ENCODE results near the gene ZNF800. TPM values are rescaled to one million over a fixed set of nuclear protein-coding genes. Genes with fewer than 3 reads are reported as not detected.

The ZNF800 gene
- total RNA-seq, 4 donors from 2014 or later, result 27.1 to 61.6 (median 36.2) TPM

- no peak overlapping the region for H3K4me3 ChIP-seq (replicated peaks in 1 of 3)
- no peak overlapping the region for H3K27ac ChIP-seq
- H3K27me3 ChIP-seq, result no peaks in the 10 kb centered on the region
- DNase-seq, result no peak
- no peaks in the 10 kb centered on the region for H3K9me3 ChIP-seq
- TF ChIP-seq POLR2A (IDR thresholded peaks at IDR 0.05) (no peak), CTCF (IDR thresholded peaks at IDR 0.05) (no peak)
- WGBS, 2 donors, result 77 to 91% methylated on average over 2 of the region's 2 CpGs
- H3K36me3 ChIP-seq, result no peaks in the 10 kb centered on the region
- no peaks in the 10 kb centered on the region for H3K4me1 ChIP-seq
- intact Hi-C loops (cut with DNase I), result no loop called here
Observed at GRCh38 chr7:127332880-127333279, 59.6 kb downstream of the ZNF800 start.

- Histone ChIP-seq H3K9me3 (no peaks in the 10 kb centered on the region), H3K4me3 (replicated peaks in 1 of 3) (no peak overlapping the region), H3K27ac (no peak overlapping the region), H3K4me1 (no peaks in the 10 kb centered on the region), H3K36me3 (no peaks in the 10 kb centered on the region), H3K27me3 (no peaks in the 10 kb centered on the region)
- whole genome bisulfite sequencing, 2 donors, result 90 to 100% methylated on average over 1 of the region's 1 CpG
- intact Hi-C loops (cut with DNase I), result no loop called here
- no peak for DNase-seq
- TF ChIP-seq CTCF (IDR thresholded peaks at IDR 0.05) (no peak), POLR2A (IDR thresholded peaks at IDR 0.05) (no peak)
Observed at GRCh38 chr7:127330070-127330469, 62.4 kb downstream of the ZNF800 start.

- Histone ChIP-seq H3K36me3 (no peaks in the 10 kb centered on the region), H3K4me1 (no peaks in the 10 kb centered on the region), H3K27me3 (no peaks in the 10 kb centered on the region), H3K4me3 (replicated peaks in 1 of 3) (no peak overlapping the region), H3K27ac (no peak overlapping the region), H3K9me3 (no peaks in the 10 kb centered on the region)
- no peak for DNase-seq
- TF ChIP-seq CTCF (IDR thresholded peaks at IDR 0.05), result no peak
- no peak for TF ChIP-seq POLR2A (IDR thresholded peaks at IDR 0.05)
- intact Hi-C loops (cut with DNase I), result no loop called here
- WGBS, 2 donors, result 44 to 49% methylated on average over 7 of the region's 7 CpGs
Observed at GRCh38 chr7:127322832-127323493, 69.5 kb downstream of the ZNF800 start.

GRCh38 chr7:127322351-127322750, 70.2 kb downstream of the ZNF800 start:
- no peaks in the 10 kb centered on the region for H3K9me3 ChIP-seq
- no peaks in the 10 kb centered on the region for H3K4me1 ChIP-seq
- 56 to 58% methylated on average over 5 of the region's 5 CpGs for WGBS, 2 donors
- H3K4me3 ChIP-seq (replicated peaks in 1 of 3), result no peak overlapping the region
- no peak overlapping the region for H3K27ac ChIP-seq
- TF ChIP-seq POLR2A (IDR thresholded peaks at IDR 0.05) (no peak), CTCF (IDR thresholded peaks at IDR 0.05) (no peak)
- intact Hi-C loops (cut with DNase I), result no loop called here
- no peak for DNase-seq
- no peaks in the 10 kb centered on the region for H3K27me3 ChIP-seq
- H3K36me3 ChIP-seq, result no peaks in the 10 kb centered on the region

- Histone ChIP-seq H3K27me3 (no peaks in the 10 kb centered on the region), H3K4me3 (replicated peaks in 1 of 3) (no peak overlapping the region), H3K9me3 (no peaks in the 10 kb centered on the region), H3K36me3 (no peaks in the 10 kb centered on the region), H3K27ac (no peak overlapping the region), H3K4me1 (no peaks in the 10 kb centered on the region)
- DNase-seq, result no peak
- 87 to 90% methylated on average over 4 of the region's 4 CpGs for WGBS, 2 donors
- intact Hi-C loops (cut with DNase I), result no loop called here
- TF ChIP-seq CTCF (IDR thresholded peaks at IDR 0.05), result no peak
- no peak for TF ChIP-seq POLR2A (IDR thresholded peaks at IDR 0.05)
Observed at GRCh38 chr7:127320974-127321373, 71.5 kb downstream of the ZNF800 start.

Other genes starting within 250 kb of the ZNF800 start
- gene GRM8, start 139.8 kb downstream of the ZNF800 start, total RNA-seq, result 1 to 10 TPM in 3 of 4 donors, under 1 TPM in 1; 0.54 to 9.5 (median 4.8) TPM
- 10 to 100 TPM; 15.2 to 19.7 (median 18.0) TPM for gene GCC1, start 192.9 kb upstream of the ZNF800 start, total RNA-seq
- 100 to 1,000 TPM; 156 to 246 (median 178) TPM for gene ARF5, start 195.7 kb upstream of the ZNF800 start, total RNA-seq
- 1 to 10 TPM in 1 of 4 donors, under 1 TPM in 1, not detected in 2; 0.67 to 3.2 TPM for gene FSCN3, start 201.0 kb upstream of the ZNF800 start, total RNA-seq
- gene PAX4, start 225.4 kb upstream of the ZNF800 start, total RNA-seq, result not detected

Data from thyroid gland (tissue), 4 donors.